Upper lobe of right lung (tissue), 1 donor: ENCODE results near the gene CLVS2. TPM values are rescaled to one million over a fixed set of nuclear protein-coding genes. Genes with fewer than 3 reads are reported as not detected.

ENCODE experiments used
- ATAC-seq: fragments of 200-7000 bp; cut with Tn5 transposase; one replicate; pipeline ENCODE4 v1.9.1; 2020; ENCODE audit warnings: mild to moderate bottlenecking, moderate library complexity
- DNase-seq: peaks from one replicate; pipeline ENCODE4 v3.0.0-alpha.2; 2020
- H3K27ac ChIP-seq: fragments of 200-600 bp; one replicate; pipeline ENCODE4 v1.8.0; 2022
- H3K27me3 ChIP-seq: fragments of 200-600 bp; one replicate; pipeline ENCODE4 v1.8.0; 2022; ENCODE audit warnings: mild to moderate bottlenecking
- H3K36me3 ChIP-seq: fragments of 200-600 bp; one replicate; pipeline ENCODE4 v1.8.0; 2022
- H3K4me1 ChIP-seq: fragments of 200-600 bp; one replicate; pipeline ENCODE4 v1.8.0; 2022
- H3K4me3 ChIP-seq: fragments of 200-600 bp; one replicate; pipeline ENCODE4 v1.8.0; 2022; ENCODE audit warnings: mild to moderate bottlenecking
- H3K9me3 ChIP-seq: fragments of 200-600 bp; one replicate; pipeline ENCODE4 v1.8.0; 2022
- CTCF ChIP-seq: fragments of 200-600 bp; IDR thresholded peaks from one replicate; pipeline ENCODE4 v1.8.0; 2022; ENCODE audit warnings: antibody characterized with exemption
- intact Hi-C: fragments of 100-400 bp; cut with DNase I; formaldehyde crosslinking; loops from one replicate; pipeline ENCODE4 v1.11.0; 2022
- total RNA-seq: library from RNA; stranded (reverse); fragmentation: NEBNext Ultra II Directional; extraction: Animal tissue kit (Norgen Biotek cat#: 25700); gene quantifications from one replicate; pipeline ENCODE4 v1.2.1, GENCODE V29; 2021
- donor health status: DM: no; HTN: yes; CAD: no; lungs with severe emphysema.

CLVS2 gene
- total RNA-seq, 1 donor from 2014 or later: not detected

DNA sequence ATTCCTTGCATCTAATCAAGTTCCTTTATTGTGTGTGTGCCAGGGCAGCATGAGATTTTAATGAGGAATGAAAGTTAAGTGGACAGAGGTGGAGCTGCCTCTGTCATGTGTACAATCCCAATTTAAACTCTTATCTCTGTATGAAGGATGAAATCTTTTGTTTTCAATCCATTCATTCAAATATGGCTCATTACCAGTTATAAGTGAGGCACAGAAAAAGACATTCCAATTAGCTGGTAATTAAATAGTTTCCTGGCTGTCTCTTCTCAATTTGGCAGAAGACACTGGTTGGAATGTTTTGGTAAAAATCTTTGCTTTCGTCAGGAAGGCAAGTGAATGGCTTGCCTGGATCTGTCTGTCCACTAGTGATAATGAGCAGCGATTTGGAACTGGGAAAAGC lies 46.4 kb downstream of the CLVS2 start:
- intact Hi-C loops: no loop called here
- H3K9me3 ChIP-seq: no peaks in the 10 kb centered on the region
- H3K4me3 ChIP-seq: no peak overlapping the region
- no peaks in the 10 kb centered on the region for H3K36me3 ChIP-seq
- no peaks in the 10 kb centered on the region for H3K4me1 ChIP-seq
- no peak for TF ChIP-seq CTCF
- no peak for ATAC-seq
- DNase-seq: no peak
- H3K27me3 ChIP-seq: no peaks in the 10 kb centered on the region
- H3K27ac ChIP-seq: no peak overlapping the region

DNA sequence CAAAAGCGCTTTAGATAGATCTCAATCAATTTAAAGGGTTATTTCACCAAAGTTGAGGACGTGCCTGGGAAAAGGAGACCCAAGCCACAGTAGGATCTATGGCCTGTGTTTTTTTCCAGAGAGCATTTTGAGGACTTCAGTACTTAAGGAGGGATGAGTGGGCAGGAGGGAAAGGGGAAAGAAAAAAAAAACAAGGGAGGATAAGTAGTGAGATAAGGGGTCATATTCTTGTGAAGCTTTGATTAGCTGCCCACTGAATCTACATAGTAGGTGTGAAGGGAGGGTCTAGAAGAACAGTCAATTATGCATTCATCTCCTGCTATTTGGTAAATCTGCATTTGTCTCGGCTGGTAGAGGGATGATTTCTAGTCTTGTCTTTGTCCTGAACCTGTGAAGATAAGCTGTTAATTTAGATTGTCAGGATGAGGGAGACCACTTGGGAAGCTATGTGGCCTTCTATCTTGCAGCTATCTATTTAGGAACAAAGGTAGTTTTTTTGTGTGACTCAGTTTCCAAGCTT lies 48.4 kb downstream of the CLVS2 start:
- Histone ChIP-seq H3K4me1 (no peaks in the 10 kb centered on the region), H3K27me3 (no peaks in the 10 kb centered on the region), H3K4me3 (no peak overlapping the region), H3K9me3 (no peaks in the 10 kb centered on the region), H3K36me3 (no peaks in the 10 kb centered on the region), H3K27ac (no peak overlapping the region)
- intact Hi-C loops: no loop called here
- ATAC-seq: no peak
- DNase-seq: no peak
- no peak for TF ChIP-seq CTCF

DNA sequence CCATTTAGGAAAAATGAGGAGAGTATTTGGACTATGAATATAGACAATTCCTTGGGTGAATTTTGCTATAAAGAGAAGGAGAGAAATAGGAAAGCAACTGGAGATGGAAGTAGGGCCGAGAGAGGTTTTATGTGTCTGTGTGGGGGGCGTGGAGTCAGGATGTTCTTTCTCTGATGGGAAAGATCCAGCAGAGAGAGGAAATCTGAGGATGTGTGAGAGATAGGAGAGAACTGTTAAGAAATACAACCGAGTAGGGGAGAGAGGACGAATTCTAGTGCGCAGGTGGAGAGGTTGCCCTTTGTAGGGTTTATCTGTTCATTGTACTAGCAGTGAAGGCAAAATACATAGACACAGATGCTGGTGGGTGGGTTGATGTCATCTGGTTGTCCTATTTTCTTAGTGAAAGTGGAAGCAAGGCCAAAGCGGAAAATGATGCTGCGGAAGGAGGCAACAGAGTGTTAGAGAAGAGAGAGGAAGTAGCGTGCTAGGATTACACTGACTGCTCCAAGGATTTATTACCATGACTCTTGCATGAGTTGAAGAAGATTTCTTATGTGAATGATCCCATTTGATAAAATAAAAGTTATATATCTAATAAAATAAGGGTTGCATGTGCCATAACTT lies 57.7 kb downstream of the CLVS2 start:
- Histone ChIP-seq H3K4me1 (no peaks in the 10 kb centered on the region), H3K27me3 (no peaks in the 10 kb centered on the region), H3K4me3 (no peak overlapping the region), H3K9me3 (no peaks in the 10 kb centered on the region), H3K27ac (no peak overlapping the region), H3K36me3 (no peaks in the 10 kb centered on the region)
- ATAC-seq (no peak), DNase-seq (no peak)
- intact Hi-C loops: no loop called here
- TF ChIP-seq CTCF: no peak

DNA sequence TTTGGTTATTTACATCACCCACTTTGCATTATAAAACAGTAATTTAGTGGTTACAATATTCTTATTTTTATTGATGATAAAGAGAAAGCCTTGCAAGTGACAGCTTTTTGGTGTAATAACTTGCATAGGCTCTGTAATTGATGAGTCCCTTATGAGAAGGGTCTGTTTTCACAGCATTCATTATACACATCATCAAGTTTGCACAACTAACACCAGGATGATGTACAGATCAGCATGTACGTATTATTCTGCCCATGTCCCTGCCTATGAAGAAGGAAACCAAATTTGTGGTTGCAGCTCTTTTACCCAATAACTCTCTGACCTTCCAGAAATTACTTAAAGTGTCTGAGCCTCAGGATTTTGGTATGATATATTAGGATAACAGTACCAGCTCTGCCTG lies 59.2 kb downstream of the CLVS2 start:
- Histone ChIP-seq H3K4me1 (no peaks in the 10 kb centered on the region), H3K9me3 (no peaks in the 10 kb centered on the region), H3K27me3 (no peaks in the 10 kb centered on the region), H3K36me3 (no peaks in the 10 kb centered on the region), H3K4me3 (no peak overlapping the region), H3K27ac (no peak overlapping the region)
- no peak for ATAC-seq
- no peak for TF ChIP-seq CTCF
- DNase-seq: no peak
- intact Hi-C loops: no loop called here

DNA sequence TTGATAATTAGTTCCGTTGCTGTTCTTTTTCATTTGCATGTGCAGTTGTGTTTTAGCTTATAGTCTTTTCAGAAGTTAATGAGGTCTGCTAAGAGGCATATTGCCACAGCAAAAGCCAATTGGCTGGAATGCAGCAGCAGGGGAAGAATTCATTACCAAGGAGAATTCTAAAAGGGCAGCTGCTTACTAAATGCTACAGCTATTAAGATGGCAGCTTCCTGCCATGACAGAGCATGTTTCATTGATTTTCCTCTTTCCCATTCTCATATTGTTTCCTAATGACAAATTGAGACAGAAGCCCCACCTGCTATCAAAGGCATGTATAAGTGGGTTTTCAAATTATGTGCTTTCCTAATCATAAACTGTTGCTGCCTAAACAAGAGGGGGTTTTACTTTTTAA lies 66.6 kb downstream of the CLVS2 start:
- ATAC-seq: no peak
- Histone ChIP-seq H3K27ac (no peak overlapping the region), H3K4me3 (no peak overlapping the region), H3K36me3 (no peaks in the 10 kb centered on the region), H3K27me3 (no peaks in the 10 kb centered on the region), H3K9me3 (no peaks in the 10 kb centered on the region), H3K4me1 (no peaks in the 10 kb centered on the region)
- intact Hi-C loops: no loop called here
- no peak for DNase-seq
- no peak for TF ChIP-seq CTCF

DNA sequence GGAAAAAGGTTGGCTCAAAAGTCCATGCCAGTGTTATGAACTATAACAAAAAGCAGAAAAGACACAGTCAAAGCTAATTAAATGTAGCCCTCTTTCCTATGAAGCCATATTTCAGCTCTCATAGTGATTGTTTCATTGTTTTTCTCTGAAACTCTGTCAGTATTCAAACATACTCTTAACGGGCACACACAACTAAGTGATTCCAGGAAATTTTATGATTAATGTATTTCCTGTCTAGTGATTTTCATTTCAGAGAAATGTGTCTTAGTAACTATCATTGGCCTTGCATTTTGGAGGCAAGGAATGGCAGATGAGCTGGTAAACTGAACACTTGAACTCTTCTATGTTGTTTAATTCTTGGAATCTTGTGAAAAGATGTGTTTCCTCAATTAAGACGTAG lies 68.0 kb downstream of the CLVS2 start:
- intact Hi-C loops: no loop called here
- no peak for ATAC-seq
- no peak overlapping the region for H3K4me3 ChIP-seq

More for the DNA sequence above, 68.0 kb downstream of the CLVS2 start:
- H3K27me3 ChIP-seq: no peaks in the 10 kb centered on the region
- H3K27ac ChIP-seq: no peak overlapping the region
- no peaks in the 10 kb centered on the region for H3K36me3 ChIP-seq
- H3K9me3 ChIP-seq: no peaks in the 10 kb centered on the region
- no peaks in the 10 kb centered on the region for H3K4me1 ChIP-seq
- TF ChIP-seq CTCF: no peak
- no peak for DNase-seq
